Adrenal gland (tissue), 12 donors: ENCODE data around the gene ATF6. TPM values are rescaled to one million over a fixed set of nuclear protein-coding genes. Genes with fewer than 3 reads are reported as not detected.

Experiments
- DNase-seq, 7 donors: peaks; one replicate each; pipeline ENCODE4 v3.0.0-alpha.2; 2019 to 2020
- H3K27ac ChIP-seq, 5 donors: fragments of 200-600 bp; sonication (generic) in 4 of 5; 1 replicate in 3 of 5; 2 replicates in 2 of 5; pipeline versions ENCODE4 v1.5.1 to v1.8.0; 2016 to 2020; ENCODE audit warnings: mild to moderate bottlenecking in 1 of 5
- H3K27me3 ChIP-seq: fragments of 200-600 bp; 2 replicates; pipeline ENCODE4 v1.8.0; 2021
- H3K36me3 ChIP-seq, 2 donors: fragments of 200-600 bp; replicated peaks in 1 of 2; 1 replicate in 1 of 2; 2 replicates in 1 of 2; pipeline versions ENCODE4 v1.5.1 to v1.8.0; 2018 to 2022
- H3K4me1 ChIP-seq, 2 donors: fragments of 200-600 bp; replicated peaks in 1 of 2; 1 replicate in 1 of 2; 2 replicates in 1 of 2; pipeline versions ENCODE4 v1.5.1 to v1.8.0; 2018 to 2021
- H3K4me3 ChIP-seq, 4 donors: fragments of 200-600 bp; sonication (generic) in 3 of 4; one replicate each; pipeline ENCODE4 v1.5.1; 2016 to 2018
- H3K9me3 ChIP-seq, 3 donors: fragments of 200-600 bp; sonication (generic) in 1 of 3; replicated peaks in 1 of 3; 1 replicate in 2 of 3; 2 replicates in 1 of 3; pipeline versions ENCODE4 v1.5.1 to v1.8.0; 2016 to 2021
- CTCF ChIP-seq, 6 experiments: fragments of 450-650 bp in 4 of 6; fragments of 200-600 bp in 2 of 6; sonication (generic) in 1 of 6; IDR thresholded peaks; 1 replicate in 5 of 6; 2 replicates in 1 of 6; pipeline versions ENCODE4 v1.5.1 to v1.8.0; 2016 to 2021; ENCODE audit warnings: antibody characterized with exemption in 6 of 6, mild to moderate bottlenecking in 2 of 6, moderate library complexity in 1 of 6
- POLR2A ChIP-seq, 2 donors: fragments of 450-650 bp; IDR thresholded peaks; one replicate each; pipeline ENCODE4 v1.6.1; 2017; ENCODE audit warnings: antibody characterized with exemption in 2 of 2, mild to moderate bottlenecking in 2 of 2, moderate library complexity in 1 of 2
- WGBS, 4 donors: extraction: QIAGEN DNeasy Blood & Tissue Kit in 2 of 4; methylation state at CpG; one replicate each; pipeline versions ENCODE4 v1.1.5 to v1.1.7; 2013 to 2017; 5-methylcytosine and 5-hydroxymethylcytosine counted together
- intact Hi-C, 2 donors: fragments of 100-400 bp; cut with DNase I; formaldehyde crosslinking; loops; one replicate each; pipeline versions ENCODE4 v1.14.1 to v1.15.0; 2022 to 2023
- polyA plus RNA-seq, 3 donors: library from polyadenylated mRNA; stranded (reverse); fragments of 200-250 nt in 2 of 3; fragments of 350-450 nt in 1 of 3; fragmentation: Illumina TruSeq in 1 of 3; extraction: RNeasy Lipid Tissue Mini Kit (QIAGEN cat#74804) in 1 of 3; gene quantifications; one replicate each; pipeline ENCODE4 v1.2.3, GENCODE V29; 2013 to 2014
- total RNA-seq, 9 donors: library from RNA; depleted of rRNA in 4 of 9; stranded (reverse); fragments of >200 nt in 4 of 9; fragments of 120-200 nt in 1 of 9; fragmentation: NEBNext Ultra II Directional in 1 of 9; extraction: Animal tissue kit (Norgen Biotek cat#: 25700) in 1 of 9; gene quantifications; one replicate each; pipeline versions ENCODE4 v1.1.0 to v1.2.4, GENCODE V29; 2013 to 2023
- donor health status: healthy with polysubstance abuse.
- donor health status: Bipolar disorder and iron deficiency.
- donor health status: DM: yes; HTN: yes; CAD: no.
- donor health status: DM: no; HTN: no; CAD: no.
- donor health status: DM: no; HTN: no; CAD: no.
- donor health status: DM: yes; HTN: yes; CAD: no.

The ATF6 gene
- total and polyA plus RNA-seq, 12 donors: 3.5 to 34.2 (median 28.0) TPM

DNA sequence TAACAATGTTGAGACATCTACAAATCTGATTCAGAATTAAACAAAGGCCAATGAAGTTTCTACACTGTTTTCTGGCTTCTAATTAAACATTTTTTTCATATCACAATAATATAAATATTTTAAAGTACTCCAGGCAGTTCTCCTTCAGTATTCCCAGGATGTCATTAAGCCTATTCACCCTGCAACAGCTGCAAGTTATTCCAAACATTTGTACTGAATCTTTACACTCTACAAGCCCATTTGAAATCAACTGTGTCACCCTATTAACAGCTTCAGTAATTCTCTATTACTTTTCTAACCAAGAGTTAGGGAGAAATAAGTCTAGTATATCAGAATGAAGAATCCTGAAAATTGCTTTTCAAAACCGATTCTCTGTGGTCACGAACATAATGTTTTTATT lies 133.0 kb downstream of the ATF6 start:
- no peak overlapping the region for H3K4me3 ChIP-seq
- WGBS, 4 donors: 92 to 96% (median 95%) methylated on average over 2 of the region's 2 CpGs
- no peaks in the 10 kb centered on the region for H3K4me1 ChIP-seq
- no peaks in the 10 kb centered on the region for H3K9me3 ChIP-seq
- H3K36me3 ChIP-seq: no peaks in the 10 kb centered on the region
- intact Hi-C loops: no loop called here
- no peaks in the 10 kb centered on the region for H3K27me3 ChIP-seq
- no peak for TF ChIP-seq POLR2A (IDR thresholded peaks at IDR 0.05)
- no peak for TF ChIP-seq CTCF (IDR thresholded peaks at IDR 0.05)
- no peak overlapping the region for H3K27ac ChIP-seq
- no peak for DNase-seq

- H3K4me1 ChIP-seq: no peaks in the 10 kb centered on the region
- DNase-seq: no peak
- H3K9me3 ChIP-seq: no peaks in the 10 kb centered on the region
- no peak overlapping the region for H3K4me3 ChIP-seq
- no peaks in the 10 kb centered on the region for H3K36me3 ChIP-seq
- intact Hi-C loops: no loop called here
- no peaks in the 10 kb centered on the region for H3K27me3 ChIP-seq
- WGBS, 4 donors: 94 to 97% (median 95%) methylated on average over 5 of the region's 5 CpGs
- no peak for TF ChIP-seq POLR2A (IDR thresholded peaks at IDR 0.05)
- no peak overlapping the region for H3K27ac ChIP-seq
These were observed 134.0 kb downstream of the ATF6 start for GRCh38 chr1:161900160-161900559.

DNA sequence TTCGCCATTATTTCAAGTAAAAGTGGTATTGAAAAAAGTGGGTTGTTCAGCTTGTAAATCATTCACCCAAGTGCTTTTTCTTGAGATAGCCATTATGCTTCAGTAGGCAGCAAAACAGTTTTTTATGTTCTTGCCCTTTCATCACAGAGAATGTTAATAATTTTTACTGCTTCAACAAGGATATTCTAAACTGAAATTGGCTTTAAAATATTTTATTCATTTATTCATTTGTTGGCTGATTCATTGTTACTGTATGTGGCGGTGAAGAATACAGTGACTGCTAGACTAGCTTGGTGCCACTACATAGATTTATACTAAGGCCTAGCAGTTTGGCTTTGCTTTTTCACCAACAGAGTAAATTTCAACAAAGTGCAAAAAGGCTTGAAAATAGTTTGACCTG lies 136.1 kb downstream of the ATF6 start:
- H3K4me1 ChIP-seq: peaks cover 0 to 7% of the 10 kb centered on the region in 2 donors
- no peaks in the 10 kb centered on the region for H3K27me3 ChIP-seq
- no peaks in the 10 kb centered on the region for H3K9me3 ChIP-seq
- DNase-seq: no peak
- TF ChIP-seq CTCF (IDR thresholded peaks at IDR 0.05): no peak
- TF ChIP-seq POLR2A (IDR thresholded peaks at IDR 0.05): no peak
- no peak overlapping the region for H3K4me3 ChIP-seq
- H3K27ac ChIP-seq: no peak overlapping the region
- intact Hi-C loops: no loop called here
- WGBS, 4 donors: 94 to 100% (median 97%) methylated on average over 2 of the region's 2 CpGs
- H3K36me3 ChIP-seq: no peaks in the 10 kb centered on the region

- H3K36me3 ChIP-seq: no peaks in the 10 kb centered on the region
- peaks cover 0 to 21% of the 10 kb centered on the region in 2 donors for H3K4me1 ChIP-seq
- intact Hi-C loops: no loop called here
- H3K27me3 ChIP-seq: no peaks in the 10 kb centered on the region
- H3K4me3 ChIP-seq: no peak overlapping the region
- H3K27ac ChIP-seq: no peak overlapping the region
- TF ChIP-seq POLR2A (IDR thresholded peaks at IDR 0.05): no peak
- peak; percentile 22 to 45 (median 43) for TF ChIP-seq CTCF (IDR thresholded peaks at IDR 0.05)
- DNase-seq: peak in 2 of 7 donors; percentile 30 to 49
- 94 to 98% (median 97%) methylated on average over 3 of the region's 3 CpGs for WGBS, 4 donors
- H3K9me3 ChIP-seq: no peaks in the 10 kb centered on the region
These were observed 139.3 kb downstream of the ATF6 start for GRCh38 chr1:161905269-161905884.

GRCh38 chr1:161907265-161907664 lies 141.1 kb downstream of the ATF6 start:
- no peaks in the 10 kb centered on the region for H3K9me3 ChIP-seq
- intact Hi-C loops: no loop called here
- H3K4me1 ChIP-seq: peaks cover 0 to 29% of the 10 kb centered on the region in 2 donors
- H3K4me3 ChIP-seq: no peak overlapping the region
- TF ChIP-seq POLR2A (IDR thresholded peaks at IDR 0.05) (no peak), CTCF (IDR thresholded peaks at IDR 0.05) (no peak)
- H3K27me3 ChIP-seq: no peaks in the 10 kb centered on the region
- no peak for DNase-seq
- H3K36me3 ChIP-seq: no peaks in the 10 kb centered on the region
- no peak overlapping the region for H3K27ac ChIP-seq
